Endothelial cell of umbilical vein (primary cell): ENCODE measurements around the gene ARHGEF37. TPM values are rescaled to one million over a fixed set of nuclear protein-coding genes. Genes with fewer than 3 reads are reported as not detected.

Experiments used
- BruUV-seq: library from RNA; stranded (reverse); fragments of 400-500 nt; replicated peaks from 2 replicates; lab custom pipeline; 2021; lab: Mats Ljungman, UMichigan
- CTCF ChIA-PET: fragments of 300-600, 350-600 bp; sonication (Branson Sonifier 250); formaldehyde crosslinking; loops from one replicate; lab custom pipeline; 2021; ENCODE audit warnings: antibody characterized with exemption, inconsistent platforms; lab: Charles Lee
- POLR2A ChIA-PET: fragments of 300-600, 350-600 bp; sonication (Branson Sonifier 250); formaldehyde crosslinking; loops from one replicate; lab custom pipeline; 2021; ENCODE audit warnings: antibody characterized with exemption, inconsistent platforms; lab: Charles Lee
- DNase-seq: peaks from one replicate; pipeline ENCODE4 v3.0.0-alpha.2; 2011; ENCODE audit warnings: low read depth, low spot score
- FAIRE-seq: peaks from 2 replicates; lab custom pipeline; 2011; peaks lifted over from hg19 to GRCh38; lab: Jason Lieb, UNC
- H2AFZ ChIP-seq: 2 replicates; pipeline ENCODE4 v1.6.0; 2012; ENCODE audit warnings: low read depth, low read length, control low read depth, inconsistent platforms
- H3K27ac ChIP-seq: 2 replicates; pipeline ENCODE4 v1.5.1; 2011; ENCODE audit warnings: low read depth, mild to moderate bottlenecking, control low read depth, low read length, moderate library complexity; ENCODE audit not compliant: insufficient read depth
- H3K27me3 ChIP-seq, 2 experiments: 2 replicates each; pipeline versions ENCODE4 v1.6.0 to v1.6.1; 2011; ENCODE audit warnings: low read length in 2 of 2, mixed read lengths in 1 of 2; ENCODE audit not compliant: control insufficient read depth in 2 of 2, insufficient read depth in 2 of 2
- H3K36me3 ChIP-seq, 2 experiments: 2 replicates in 1 of 2; 3 replicates in 1 of 2; pipeline ENCODE4 v1.5.1; 2011; ENCODE audit warnings: low read length in 2 of 2, mild to moderate bottlenecking in 1 of 2, moderate library complexity in 1 of 2; ENCODE audit not compliant: control insufficient read depth in 2 of 2, insufficient read depth in 2 of 2; ENCODE audit errors: extremely low read depth in 1 of 2
- H3K4me1 ChIP-seq: 3 replicates; pipeline ENCODE4 v1.5.1; 2011; ENCODE audit warnings: mild to moderate bottlenecking, low read length; ENCODE audit not compliant: control insufficient read depth, insufficient read depth; ENCODE audit errors: extremely low read depth
- H3K4me2 ChIP-seq: 2 replicates; pipeline ENCODE4 v1.6.1; 2011; ENCODE audit warnings: low read length, control low read depth, mixed read lengths; ENCODE audit not compliant: insufficient read depth
- H3K4me3 ChIP-seq, 3 experiments: fragments of 200-600 bp in 1 of 3; sonication (generic), shearing (Covaris generic) in 1 of 3; replicated peaks in 1 of 3; 2 replicates each; pipeline ENCODE4 v1.5.1; 2011 to 2016; ENCODE audit warnings: control low read depth in 3 of 3, low read length in 3 of 3, mild to moderate bottlenecking in 2 of 3, inconsistent platforms in 1 of 3, low read depth in 1 of 3, moderate library complexity in 1 of 3; ENCODE audit not compliant: insufficient read depth in 1 of 3
- H3K79me2 ChIP-seq: 2 replicates; pipeline ENCODE4 v1.6.0; 2012; ENCODE audit warnings: low read length, inconsistent platforms; ENCODE audit not compliant: control insufficient read depth, insufficient read depth
- H3K9ac ChIP-seq: replicated peaks from 2 replicates; pipeline ENCODE3; 2011; ENCODE audit warnings: low read length, control low read depth; ENCODE audit not compliant: insufficient read depth; ENCODE audit errors: extremely low read depth
- H3K9me1 ChIP-seq: replicated peaks from 3 replicates; pipeline ENCODE4 v1.6.0; 2011; ENCODE audit warnings: mild to moderate bottlenecking, low read length; ENCODE audit not compliant: control insufficient read depth, insufficient read depth; ENCODE audit errors: extremely low read depth
- H3K9me3 ChIP-seq: replicated peaks from 2 replicates; pipeline ENCODE4 v1.5.1; 2012; ENCODE audit warnings: low read length, inconsistent platforms; ENCODE audit not compliant: control insufficient read depth, insufficient read depth
- H4K20me1 ChIP-seq: replicated peaks from 2 replicates; pipeline ENCODE3; 2011; ENCODE audit warnings: mild to moderate bottlenecking, low read length; ENCODE audit not compliant: control insufficient read depth, insufficient read depth; ENCODE audit errors: extremely low read depth
- CTCF ChIP-seq, 2 donors: IDR thresholded peaks; 1 replicate in 1 of 2; 2 replicates in 1 of 2; pipeline ENCODE4 v1.5.1; 2011; ENCODE audit warnings: low read length in 2 of 2, mild to moderate bottlenecking in 2 of 2, moderate library complexity in 2 of 2, control low read depth in 1 of 2, inconsistent platforms in 1 of 2, low read depth in 1 of 2; ENCODE audit not compliant: insufficient read depth in 1 of 2; ENCODE audit errors: extremely low read depth in 1 of 2
- EZH2 ChIP-seq: IDR thresholded peaks from 2 replicates; pipeline ENCODE4 v1.6.1; 2012; ENCODE audit warnings: borderline replicate concordance, low read depth, mild to moderate bottlenecking, moderate library complexity, low read length, inconsistent platforms; ENCODE audit not compliant: severe bottlenecking
- FOS ChIP-seq: IDR thresholded peaks from 2 replicates; pipeline ENCODE4 v1.6.1; 2011; ENCODE audit warnings: mild to moderate bottlenecking, low read length, moderate library complexity, borderline replicate concordance; ENCODE audit not compliant: insufficient read depth
- GATA2 ChIP-seq: IDR thresholded peaks from 2 replicates; pipeline ENCODE4 v1.7.0; 2011; ENCODE audit warnings: low read depth, mild to moderate bottlenecking, moderate library complexity, mixed read lengths, low read length; ENCODE audit not compliant: insufficient read length, insufficient read depth
- JUN ChIP-seq: IDR thresholded peaks from 2 replicates; pipeline ENCODE4 v1.6.1; 2011; ENCODE audit warnings: borderline replicate concordance, low read depth; ENCODE audit not compliant: insufficient read length, insufficient read depth
- MAX ChIP-seq: IDR thresholded peaks from 2 replicates; pipeline ENCODE4 v1.6.1; 2011; ENCODE audit not compliant: insufficient read depth, insufficient read length
- MYC ChIP-seq: IDR thresholded peaks from one replicate; pipeline ENCODE4 v1.6.1; 2011; ENCODE audit warnings: mild to moderate bottlenecking, low read depth, low read length
- POLR2A ChIP-seq: IDR thresholded peaks from 2 replicates; pipeline ENCODE4 v1.6.1; 2012; ENCODE audit warnings: low read depth, mild to moderate bottlenecking, control low read depth, low read length
- POLR2AphosphoS5 ChIP-seq: IDR thresholded peaks from 2 replicates; pipeline ENCODE4 v1.6.1; 2012; ENCODE audit warnings: low read depth, mild to moderate bottlenecking, control low read depth, low read length, moderate library complexity; ENCODE audit not compliant: insufficient read depth
- dilution Hi-C: fragments of 300-500 bp; cut with MboI; formaldehyde crosslinking; loops from one replicate; pipeline ENCODE4 v1.15.0; 2019; ENCODE audit warnings: low sequenced_read_pairs; ENCODE audit not compliant: extremely low pct_ligation_motif_present
- intact Hi-C: fragments of 100-400 bp; cut with micrococcal nuclease; formaldehyde crosslinking; loops from one replicate; pipeline ENCODE4 v1.10.0; 2022
- polyA plus RNA-seq, 4 experiments: library from polyadenylated mRNA; depleted of rRNA in 3 of 4; stranded (reverse) in 3 of 4; unstranded in 1 of 4; fragments of >200 nt; gene quantifications; 2 replicates each; pipeline versions ENCODE4 v1.2.1 to v1.2.3, GENCODE V29; 2011 to 2012; ENCODE audit warnings: missing spikeins in 1 of 4
- total RNA-seq: library from RNA; stranded (reverse); gene quantifications from 2 replicates; pipeline ENCODE4 v1.2.3, GENCODE V29; 2021

ARHGEF37 gene
- total and polyA plus RNA-seq, 2 donors (not counting 3 experiments of a cell fraction or from before 2014, with no cell fraction given), result 4.9 to 7.0 TPM

GRCh38 chr5:149644629-149645028 is 63.3 kb downstream of the ARHGEF37 start:
- Histone ChIP-seq H3K4me2 (no peak overlapping the region), H3K27me3 (peaks cover 4% of the 10 kb centered on the region in 2 experiments), H3K9me3 (no peaks in the 10 kb centered on the region), H3K79me2 (no peaks in the 10 kb centered on the region), H3K36me3 (no peaks in the 10 kb centered on the region), H2AFZ (no peak overlapping the region), H3K4me1 (no peaks in the 10 kb centered on the region), H4K20me1 (no peaks in the 10 kb centered on the region), H3K4me3 (no peak overlapping the region), H3K27ac (no peak overlapping the region), H3K9me1 (no peaks in the 10 kb centered on the region), H3K9ac (no peak overlapping the region)
- dilution Hi-C loops (no loop called here), intact Hi-C loops (no loop called here)
- POLR2A ChIA-PET, result interaction anchor here (0.6 kb wide), 1 partner anchor 116 kb away, joined by 3 read pairs; no protein-coding TSS in a partner anchor
- FAIRE-seq (no peak), DNase-seq (no peak)
- CTCF ChIA-PET, result interaction anchor here (1.0 to 3.9 kb wide), 3 partner anchors 12 to 184 kb away, joined by 3 to 18 read pairs (median 6); no protein-coding TSS in a partner anchor
- no TSS peak for BruUV-seq
- TF ChIP-seq EZH2 (no peak), POLR2A (no peak), GATA2 (no peak), MAX (no peak), POLR2AphosphoS5 (no peak), CTCF (IDR thresholded peaks at IDR 0.05; ENCODE audit: extremely low read depth in 1 of 2, insufficient read depth in 1 of 2, low read depth in 1 of 2, low read length in 2 of 2) (no peak), JUN (no peak), MYC (no peak), FOS (no peak)
